ENCODE measurements around the gene TYRP1.

TYRP1 gene

GRCh38 chr9:12708562-12709298 lies 15.5 kb downstream of the TYRP1 start:
- CTCF ChIA-PET: interaction anchor here (1.1 kb wide), 1 partner anchor 12 kb away, joined by 3 read pairs; no protein-coding TSS in a partner anchor
- no peak for TF ChIP-seq CTCF (IDR thresholded peaks at IDR 0.05; ENCODE audit: control extremely low read depth, extremely low read depth, low read depth, missing control alignments)
- DNase-seq (ENCODE audit: extremely low spot score): no peak
- POLR2A ChIA-PET: no interaction called here

- DNase-seq (ENCODE audit: extremely low spot score): no peak
- POLR2A ChIA-PET: no interaction called here
- CTCF ChIA-PET: no interaction called here
- no peak for TF ChIP-seq CTCF (IDR thresholded peaks at IDR 0.05; ENCODE audit: control extremely low read depth, extremely low read depth, low read depth, missing control alignments)
Observed at GRCh38 chr9:12712532-12712931, 19.3 kb downstream of the TYRP1 start.

GRCh38 chr9:12715268-12715667 lies 22.1 kb downstream of the TYRP1 start:
- no peak for TF ChIP-seq CTCF (IDR thresholded peaks at IDR 0.05; ENCODE audit: control extremely low read depth, extremely low read depth, low read depth, missing control alignments)
- CTCF ChIA-PET: interaction anchor here (1.3 to 1.4 kb wide), 2 partner anchors 11 to 374 kb away, joined by 3 to 4 read pairs; no protein-coding TSS in a partner anchor

GRCh38 chr9:12716823-12717600 lies 23.8 kb downstream of the TYRP1 start:
- no peak for DNase-seq (ENCODE audit: extremely low spot score)
- CTCF ChIA-PET: interaction anchor here (1.4 kb wide), 1 partner anchor 9 kb away, joined by 3 read pairs; no protein-coding TSS in a partner anchor
- TF ChIP-seq CTCF (IDR thresholded peaks at IDR 0.05; ENCODE audit: control extremely low read depth, extremely low read depth, low read depth, missing control alignments): no peak
- POLR2A ChIA-PET: no interaction called here

More at GRCh38 chr9:12715268-12715667, 22.1 kb downstream of the TYRP1 start:
- POLR2A ChIA-PET: no interaction called here
- DNase-seq (ENCODE audit: extremely low spot score): no peak

- ChIA-PET CTCF (interaction anchor here (0.9 to 1.1 kb wide), 2 partner anchors 17 to 101 kb away, joined by 3 read pairs; no protein-coding TSS in a partner anchor), POLR2A (no interaction called here)
- no peak for TF ChIP-seq CTCF (IDR thresholded peaks at IDR 0.05; ENCODE audit: control extremely low read depth, extremely low read depth, low read depth, missing control alignments)
- no peak for DNase-seq (ENCODE audit: extremely low spot score)
Observed at GRCh38 chr9:12717907-12718306, 24.7 kb downstream of the TYRP1 start.

- no peak for TF ChIP-seq CTCF (IDR thresholded peaks at IDR 0.05; ENCODE audit: control extremely low read depth, extremely low read depth, low read depth, missing control alignments)
- no peak for DNase-seq (ENCODE audit: extremely low spot score)
- ChIA-PET CTCF (interaction anchor here (0.9 to 1.5 kb wide), 5 partner anchors 16 to 373 kb away, joined by 3 to 7 read pairs (median 3); no protein-coding TSS in a partner anchor), POLR2A (no interaction called here)
Observed at GRCh38 chr9:12718482-12719026, 25.4 kb downstream of the TYRP1 start.

Measured in GM10248 (cell line).